Esophagus (tissue), 2 donors: ENCODE results near the gene SGMS1. TPM values are rescaled to one million over a fixed set of nuclear protein-coding genes. Genes with fewer than 3 reads are reported as not detected.
"Not testable (repeated sequence)": the region's sequence is repeated elsewhere in the genome, so short reads cannot be mapped to it uniquely, and the experiment has no call there.

Experiments
- H3K27ac ChIP-seq, 2 donors: one replicate each; pipeline ENCODE4 v1.5.1; 2013; ENCODE audit warnings: low read depth in 2 of 2, mild to moderate bottlenecking in 2 of 2, inconsistent platforms in 1 of 2, low read length in 1 of 2, moderate library complexity in 1 of 2
- H3K27me3 ChIP-seq, 2 donors: one replicate each; pipeline ENCODE4 v1.6.1; 2013; ENCODE audit warnings: low read length in 2 of 2, control low read depth in 1 of 2, mild to moderate bottlenecking in 1 of 2; ENCODE audit not compliant: insufficient read depth in 2 of 2, control insufficient read depth in 1 of 2
- H3K36me3 ChIP-seq, 2 donors: one replicate each; pipeline ENCODE4 v1.6.1; 2013; ENCODE audit warnings: low read length in 1 of 2; ENCODE audit not compliant: control insufficient read depth in 2 of 2, insufficient read depth in 2 of 2
- H3K4me1 ChIP-seq, 2 donors: one replicate each; pipeline ENCODE4 v1.6.1; 2013; ENCODE audit warnings: low read length in 1 of 2; ENCODE audit not compliant: control insufficient read depth in 2 of 2, insufficient read depth in 2 of 2
- H3K4me3 ChIP-seq, 2 donors: one replicate each; pipeline ENCODE4 v1.5.1; 2013; ENCODE audit warnings: low read length in 2 of 2, mild to moderate bottlenecking in 2 of 2, low read depth in 1 of 2, moderate library complexity in 1 of 2
- H3K9me3 ChIP-seq, 2 donors: one replicate each; pipeline ENCODE4 v1.6.1; 2013; ENCODE audit warnings: mild to moderate bottlenecking in 2 of 2, low read depth in 1 of 2, low read length in 1 of 2, moderate library complexity in 1 of 2; ENCODE audit not compliant: control insufficient read depth in 2 of 2, insufficient read depth in 1 of 2
- WGBS, 2 donors: extraction: QIAGEN DNeasy Blood & Tissue Kit; methylation state at CpG; one replicate each; pipeline ENCODE4 v1.1.7; 2013; 5-methylcytosine and 5-hydroxymethylcytosine counted together
- polyA plus RNA-seq, 2 donors: library from polyadenylated mRNA; stranded (reverse); fragments of 200-250 nt; gene quantifications; one replicate each; pipeline ENCODE4 v1.2.3, GENCODE V29; 2013
- donor health status: healthy with polysubstance abuse.
- donor health status: Bipolar disorder and iron deficiency.

SGMS1 gene
- polyA plus RNA-seq, 2 donors, result 5.4 to 7.9 TPM

- H3K36me3 ChIP-seq, result no peaks in the 10 kb centered on the region
- no peaks in the 10 kb centered on the region for H3K9me3 ChIP-seq
- H3K4me3 ChIP-seq, result no peak overlapping the region
- WGBS, 2 donors, result 54 to 61% methylated on average over 5 of the region's 5 CpGs
- H3K27ac ChIP-seq, result no peak overlapping the region
- no peaks in the 10 kb centered on the region for H3K27me3 ChIP-seq
- H3K4me1 ChIP-seq, result peaks cover 7 to 10% of the 10 kb centered on the region in 2 donors
Measured at GRCh38 chr10:50511492-50512213, 112.1 kb downstream of the SGMS1 start.

- peaks cover 7 to 10% of the 10 kb centered on the region in 2 donors for H3K4me1 ChIP-seq
Measured at GRCh38 chr10:50510517-50511473, 113.0 kb downstream of the SGMS1 start.

GRCh38 chr10:50508315-50509051 is 115.3 kb downstream of the SGMS1 start:
- WGBS, 2 donors, result 78 to 83% methylated on average over 5 of the region's 5 CpGs

More at GRCh38 chr10:50510517-50511473, 113.0 kb downstream of the SGMS1 start:
- H3K27me3 ChIP-seq, result no peaks in the 10 kb centered on the region
- WGBS, 2 donors, result 70 to 72% methylated on average over 3 of the region's 3 CpGs
- H3K4me3 ChIP-seq, result no peak overlapping the region
- no peak overlapping the region for H3K27ac ChIP-seq
- H3K9me3 ChIP-seq, result no peaks in the 10 kb centered on the region
- H3K36me3 ChIP-seq, result no peaks in the 10 kb centered on the region

GRCh38 chr10:50506861-50507573 is 116.7 kb downstream of the SGMS1 start:
- Histone ChIP-seq H3K9me3 (no peaks in the 10 kb centered on the region), H3K36me3 (no peaks in the 10 kb centered on the region), H3K27ac (no peak overlapping the region), H3K4me1 (peaks cover under 1 to 3% of the 10 kb centered on the region in 2 donors), H3K27me3 (no peaks in the 10 kb centered on the region), H3K4me3 (no peak overlapping the region)
- WGBS, 2 donors, result 80 to 94% methylated on average over 5 of the region's 5 CpGs

More at GRCh38 chr10:50508315-50509051, 115.3 kb downstream of the SGMS1 start:
- H3K27ac ChIP-seq, result no peak overlapping the region
- no peak overlapping the region for H3K4me3 ChIP-seq
- no peaks in the 10 kb centered on the region for H3K9me3 ChIP-seq
- peaks cover 7 to 8% of the 10 kb centered on the region in 2 donors for H3K4me1 ChIP-seq
- H3K27me3 ChIP-seq, result no peaks in the 10 kb centered on the region
- no peaks in the 10 kb centered on the region for H3K36me3 ChIP-seq

- no peaks in the 10 kb centered on the region for H3K27me3 ChIP-seq
- H3K4me3 ChIP-seq, result no peak overlapping the region
- no peaks in the 10 kb centered on the region for H3K9me3 ChIP-seq
- no peak overlapping the region for H3K27ac ChIP-seq
- H3K4me1 ChIP-seq, result peaks cover 2 to 3% of the 10 kb centered on the region in 2 donors
- WGBS, 2 donors, result 78 to 84% methylated on average over 1 of the region's 1 CpG
- H3K36me3 ChIP-seq, result no peaks in the 10 kb centered on the region
Measured at GRCh38 chr10:50504389-50504788, 119.4 kb downstream of the SGMS1 start.

GRCh38 chr10:50503661-50504320 is 120.0 kb downstream of the SGMS1 start:
- Histone ChIP-seq H3K4me3 (no peak overlapping the region), H3K27ac (peak overlapping the region; percentile 15 to 79), H3K9me3 (no peaks in the 10 kb centered on the region), H3K36me3 (no peaks in the 10 kb centered on the region), H3K27me3 (no peaks in the 10 kb centered on the region), H3K4me1 (peaks cover 2 to 3% of the 10 kb centered on the region in 2 donors)
- 70% methylated on average over 10 of the region's 10 CpGs for WGBS, 2 donors

- not testable (repeated sequence) for H3K27me3 ChIP-seq, H3K4me1 ChIP-seq, H3K36me3 ChIP-seq, H3K27ac ChIP-seq, H3K4me3 ChIP-seq, H3K9me3 ChIP-seq
- WGBS, 2 donors, result 96% methylated on average over 4 of the region's 4 CpGs
Measured at GRCh38 chr10:50503156-50503555, 120.6 kb downstream of the SGMS1 start.

- H3K27ac ChIP-seq, result peak overlapping the region; percentile 82 to 83
- no peaks in the 10 kb centered on the region for H3K27me3 ChIP-seq
- H3K9me3 ChIP-seq, result no peaks in the 10 kb centered on the region
- no peaks in the 10 kb centered on the region for H3K36me3 ChIP-seq
- WGBS, 2 donors, result 38 to 50% methylated on average over 1 of the region's 1 CpG
- peaks cover 2 to 3% of the 10 kb centered on the region in 2 donors for H3K4me1 ChIP-seq
- H3K4me3 ChIP-seq, result no peak overlapping the region
Measured at GRCh38 chr10:50501924-50502452, 121.8 kb downstream of the SGMS1 start.
